GM21447 (cell line): Measurements from ENCODE around the gene CTNNA3.

ENCODE experiments used
- ATAC-seq: cut with Tn5 transposase; IDR thresholded peaks from one replicate; pipeline ENCODE4 v1.9.1; 2021; ENCODE audit not compliant: unreplicated experiment

The CTNNA3 gene

DNA sequence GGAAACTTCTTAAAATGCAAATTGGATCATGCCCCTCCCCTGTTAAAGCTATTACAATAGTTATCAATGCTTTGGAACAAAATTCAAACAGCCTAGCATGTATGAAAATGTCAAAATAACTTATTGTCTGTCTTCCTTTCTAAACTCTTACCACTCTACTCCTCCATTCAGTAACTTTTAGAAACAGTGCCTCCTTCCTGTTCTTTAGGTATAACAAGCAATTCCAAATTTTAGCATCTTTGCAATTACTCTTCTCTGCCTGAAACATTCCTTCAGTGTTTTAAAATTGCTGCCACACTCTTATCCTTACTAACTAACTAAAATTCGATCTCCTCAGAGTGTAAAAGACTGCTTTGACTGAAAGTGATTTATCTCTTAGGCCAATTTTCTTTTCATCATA is 1430.6 kb downstream of the CTNNA3 start:
- no peak for ATAC-seq

DNA sequence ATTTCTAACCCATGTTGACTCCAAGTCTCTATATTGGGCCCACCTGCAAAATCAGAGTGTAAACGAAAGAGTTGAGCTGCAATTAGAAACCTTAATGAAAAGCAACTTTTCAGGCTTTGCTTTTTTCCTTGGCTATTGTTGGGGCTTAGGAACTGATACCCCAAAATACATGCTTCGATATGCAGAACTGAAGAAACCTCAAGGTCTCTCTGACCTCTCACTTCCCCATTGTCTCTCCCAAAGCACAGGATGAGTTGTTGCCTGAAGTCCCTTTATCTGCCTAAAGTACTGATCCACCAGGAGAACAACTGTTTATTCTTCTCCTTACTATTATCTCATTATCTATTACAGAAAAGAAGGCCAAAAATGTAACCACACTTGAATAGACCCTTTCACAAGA is 1436.2 kb downstream of the CTNNA3 start:
- ATAC-seq: no peak

DNA sequence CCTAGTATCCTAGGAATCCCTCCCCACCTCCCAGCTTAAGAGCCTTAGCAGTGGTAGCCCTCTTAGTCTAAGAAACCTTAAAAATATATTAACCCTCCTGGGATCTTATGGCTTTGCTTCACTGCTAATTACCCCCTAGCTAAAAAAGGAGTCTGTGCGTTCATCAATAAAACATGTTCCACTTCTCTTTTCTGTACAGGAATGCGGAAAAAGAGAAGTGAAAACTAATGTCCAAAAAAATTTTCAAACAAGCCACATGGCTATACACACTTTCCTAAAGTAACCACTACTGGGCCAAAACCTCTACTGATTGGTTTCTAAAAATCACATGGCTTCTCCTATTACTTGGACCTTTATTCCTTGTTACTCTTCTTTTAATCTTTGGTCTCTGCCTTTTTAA is 1437.3 kb downstream of the CTNNA3 start:
- ATAC-seq: no peak

- ATAC-seq: no peak
These were observed 1438.2 kb downstream of the CTNNA3 start for GRCh38 chr10:66257801-66258200.

DNA sequence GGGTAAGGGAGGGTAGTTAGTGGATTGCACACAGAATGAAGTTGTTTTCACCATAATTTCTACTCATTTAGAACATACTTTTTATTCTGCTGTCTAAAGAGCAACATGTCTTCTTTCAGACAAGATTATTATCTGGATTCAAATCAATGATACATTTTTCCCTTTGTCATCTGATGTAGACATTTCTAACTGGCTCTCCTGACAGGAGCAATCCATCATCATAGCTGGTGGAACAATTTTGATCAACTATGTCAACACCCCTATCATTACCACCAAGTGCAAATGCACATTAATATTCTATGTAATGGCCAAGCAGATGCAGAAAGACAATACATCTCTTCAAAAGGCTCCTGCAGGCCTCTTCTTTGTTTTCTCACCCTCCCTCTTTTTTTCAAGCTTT is 1443.0 kb downstream of the CTNNA3 start:
- ATAC-seq: no peak

DNA sequence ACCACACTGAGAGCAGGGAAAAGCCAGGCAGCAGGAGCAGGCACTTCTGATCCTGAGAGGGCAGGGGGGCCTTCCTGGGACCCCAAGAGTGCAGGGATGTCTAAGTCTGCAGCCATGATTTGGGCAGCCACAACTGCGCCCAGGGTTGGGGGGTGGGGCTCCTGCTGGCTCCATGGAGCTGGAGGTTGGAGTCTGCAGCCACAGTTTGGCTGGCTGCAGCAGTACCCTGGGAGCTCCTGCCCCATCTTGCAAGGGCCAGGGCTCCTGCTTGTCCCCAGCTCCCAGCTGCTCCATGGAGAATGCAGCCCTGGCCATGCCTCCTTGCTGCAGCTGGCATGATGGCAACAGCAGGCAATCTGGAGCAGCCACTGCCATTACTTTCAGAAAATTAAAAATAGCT is 1449.8 kb downstream of the CTNNA3 start:
- no peak for ATAC-seq

GRCh38 chr10:66244953-66245352 is 1451.0 kb downstream of the CTNNA3 start:
- ATAC-seq: no peak

GRCh38 chr10:66242885-66243284 is 1453.1 kb downstream of the CTNNA3 start:
- no peak for ATAC-seq

DNA sequence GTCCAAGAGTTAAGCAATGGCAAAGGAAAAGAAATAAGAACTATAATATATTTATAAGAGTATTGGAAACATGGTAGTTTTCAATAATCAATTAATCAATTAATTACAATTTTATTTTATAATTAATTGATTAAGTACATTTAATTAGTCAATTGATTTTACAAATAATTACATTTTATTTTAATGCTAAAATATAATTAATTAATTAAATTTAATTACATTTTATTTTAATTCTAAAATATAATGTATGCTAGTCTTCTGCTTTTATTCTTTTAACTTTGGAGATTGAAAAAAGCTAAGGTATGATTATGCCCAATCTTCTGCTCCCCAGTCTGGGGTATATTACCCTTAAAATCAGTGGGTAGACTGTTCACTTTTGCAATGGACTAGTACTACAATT is 1456.9 kb downstream of the CTNNA3 start:
- ATAC-seq: no peak

DNA sequence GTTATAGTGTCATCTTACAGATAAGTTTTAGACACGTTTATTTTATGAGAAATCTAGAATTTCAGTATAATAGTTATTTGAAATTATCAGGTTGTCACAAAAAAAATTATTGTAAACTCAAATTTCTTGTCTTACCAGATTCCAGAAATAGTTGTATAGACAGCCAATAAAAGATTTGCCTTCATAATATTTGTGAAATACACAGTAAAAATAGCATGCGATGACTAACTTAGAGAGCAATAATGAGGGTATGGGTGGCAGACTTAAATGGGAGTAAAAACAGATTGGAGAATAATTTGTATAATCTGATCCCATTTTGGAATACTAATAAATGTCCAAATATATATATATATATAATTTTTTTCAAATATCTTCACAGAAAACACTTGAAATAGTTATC is 1457.7 kb downstream of the CTNNA3 start:
- no peak for ATAC-seq

- ATAC-seq: no peak
These were observed 1461.1 kb downstream of the CTNNA3 start for GRCh38 chr10:66234872-66235271.

DNA sequence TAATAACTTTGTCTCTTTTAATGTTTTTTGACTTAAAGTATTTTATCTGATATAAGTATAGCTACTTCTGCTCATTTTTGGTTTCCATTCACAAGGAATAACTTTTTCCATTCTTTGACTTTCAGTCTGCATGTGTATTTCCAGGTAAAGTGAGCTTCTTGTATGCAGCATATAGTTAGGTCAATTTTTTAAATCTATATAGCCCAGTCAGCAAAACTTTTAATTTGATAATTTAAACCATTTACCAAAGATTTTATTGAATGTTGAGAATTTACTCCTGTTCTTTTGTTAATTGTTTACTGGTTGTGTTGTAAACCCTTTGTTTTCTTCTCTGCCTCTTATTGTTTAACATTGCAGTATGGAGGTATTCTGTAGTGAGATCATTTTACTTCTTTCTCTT is 1467.1 kb downstream of the CTNNA3 start:
- no peak for ATAC-seq

DNA sequence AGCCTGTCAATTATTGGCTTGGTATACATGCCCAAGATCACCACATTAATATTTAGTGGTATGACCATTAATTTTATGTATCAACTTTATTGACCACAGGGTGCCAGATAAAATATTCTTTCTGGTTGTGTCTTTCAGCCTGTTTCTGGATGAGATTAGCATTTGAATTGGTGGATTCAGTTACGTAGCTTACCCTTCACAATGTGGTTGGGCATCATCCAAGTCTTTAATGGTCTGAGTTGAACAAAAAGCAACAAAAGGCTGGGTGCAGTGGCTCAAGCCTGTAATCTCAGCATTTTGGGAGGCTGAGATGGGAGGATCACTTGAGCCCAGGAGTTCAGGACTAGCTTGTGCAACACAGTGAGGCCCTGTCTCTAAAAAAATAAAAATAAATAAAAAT is 1472.3 kb downstream of the CTNNA3 start:
- no peak for ATAC-seq

DNA sequence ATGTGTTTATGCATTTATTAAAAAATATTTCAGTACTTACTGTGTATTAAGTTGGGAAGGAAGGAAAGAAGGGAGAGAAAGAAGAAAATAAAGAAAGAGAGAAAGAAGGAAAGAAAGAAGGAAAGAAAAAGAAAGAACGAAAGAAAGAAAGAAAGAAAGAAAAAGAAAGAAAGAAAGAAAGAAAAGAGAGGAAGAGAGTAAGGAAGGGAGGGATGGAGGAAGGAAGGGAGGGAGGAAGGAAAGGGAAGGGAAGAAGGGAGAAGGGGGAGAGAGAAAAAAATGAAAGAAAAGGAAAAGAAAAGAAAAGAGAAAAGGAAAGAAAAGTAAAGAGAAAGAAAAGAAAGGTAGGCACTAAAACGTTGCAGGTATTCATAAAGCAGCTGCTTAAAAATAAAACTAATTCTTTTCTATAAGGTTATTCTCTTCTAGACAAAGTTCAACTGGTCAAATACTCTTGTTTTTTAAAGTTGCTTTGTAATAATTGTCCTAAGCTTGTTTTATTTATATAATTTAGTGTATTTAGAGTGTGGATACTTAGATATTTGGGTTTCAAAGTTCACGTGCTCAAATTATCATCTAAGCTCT is 1473.4 kb downstream of the CTNNA3 start:
- ATAC-seq: no peak

GRCh38 chr10:66218981-66219587 is 1476.9 kb downstream of the CTNNA3 start:
- ATAC-seq: no peak

DNA sequence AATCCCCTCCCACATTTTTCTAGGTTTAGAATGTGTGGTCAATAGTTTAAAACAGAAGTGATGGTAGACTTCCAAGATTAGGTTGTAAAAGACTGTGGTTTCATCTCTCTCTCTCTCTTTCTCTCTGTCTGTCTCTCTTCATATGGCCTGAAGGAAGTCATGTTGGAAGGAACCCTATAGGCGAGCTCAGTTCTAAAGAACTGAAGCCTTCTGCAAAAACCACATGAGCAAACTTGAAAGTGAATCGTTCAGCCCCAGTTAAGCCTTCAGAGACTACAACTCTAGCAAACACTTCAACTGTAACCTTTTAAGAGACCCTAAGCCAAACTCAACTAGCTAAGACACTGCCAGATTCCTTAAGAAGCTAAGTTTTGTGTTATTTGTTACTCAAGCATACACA is 1477.7 kb downstream of the CTNNA3 start:
- no peak for ATAC-seq

- ATAC-seq: no peak
These were observed 1480.1 kb downstream of the CTNNA3 start for GRCh38 chr10:66215920-66216319.

GRCh38 chr10:66214721-66215404 is 1481.1 kb downstream of the CTNNA3 start:
- ATAC-seq: no peak

- no peak for ATAC-seq
These were observed 1487.0 kb downstream of the CTNNA3 start for GRCh38 chr10:66209025-66209424.

GRCh38 chr10:66204838-66205237 is 1491.2 kb downstream of the CTNNA3 start:
- no peak for ATAC-seq

DNA sequence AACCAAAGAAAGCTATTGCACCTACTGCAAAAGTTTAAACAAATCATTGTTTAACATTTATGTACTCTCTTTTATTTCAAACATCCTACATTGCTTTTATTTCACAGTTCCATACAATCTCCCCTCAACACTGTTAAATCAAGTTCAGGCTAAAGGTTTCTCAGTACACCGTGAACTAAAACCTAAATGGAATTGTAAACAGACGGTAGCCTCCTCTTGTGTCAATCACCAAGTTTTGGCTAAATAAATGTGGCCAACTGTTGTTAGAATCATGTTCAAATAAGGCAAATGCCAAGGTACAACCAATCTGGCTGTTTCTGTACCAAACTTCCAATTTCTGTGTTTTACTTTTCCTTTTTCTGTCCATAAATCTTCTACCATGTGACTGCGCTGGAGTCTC is 1493.9 kb downstream of the CTNNA3 start:
- ATAC-seq: no peak

DNA sequence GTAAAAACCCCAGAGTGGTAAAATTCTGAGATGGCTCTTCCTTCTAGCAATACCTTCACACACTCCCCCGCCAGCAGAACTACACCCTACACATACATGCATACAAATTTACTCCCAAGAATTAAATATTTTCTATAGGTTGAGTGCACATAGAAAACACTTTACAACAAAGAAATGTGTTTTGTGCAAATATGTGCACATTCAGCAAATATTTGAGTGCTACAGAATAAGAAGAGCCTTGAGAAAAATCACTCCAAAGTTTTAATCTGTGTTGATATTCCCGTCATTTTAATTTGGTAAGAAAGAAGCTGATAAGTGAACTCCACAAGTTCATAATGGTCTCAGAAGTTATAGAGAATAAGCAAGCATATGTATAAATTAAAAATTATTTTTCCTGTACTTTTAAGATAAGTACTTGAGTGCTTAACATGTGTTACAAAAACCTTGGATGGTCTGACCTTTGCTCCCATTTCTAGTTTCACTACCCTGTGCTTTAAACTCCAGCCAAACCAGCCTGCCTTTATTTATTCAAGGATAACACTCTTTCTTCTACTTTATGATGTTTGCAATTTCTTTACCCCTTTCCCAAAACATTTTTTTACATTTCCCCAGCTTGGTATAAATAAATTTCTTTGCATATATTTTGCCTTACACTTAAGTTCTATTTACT is 1503.7 kb downstream of the CTNNA3 start:
- ATAC-seq: no peak
